Stimulated activated CD8-positive, alpha-beta memory T cell treated with anti-CD3 and anti-CD28 coated beads, Interleukin-15, amount 100 ng/mL, for 1 hour (primary cell): ENCODE measurements around the gene TDP1.

Experiments used
- DNase-seq: peaks from one replicate; pipeline ENCODE4 v3.0.0-alpha.2; 2020; ENCODE audit warnings: low read depth

The TDP1 gene

GRCh38 chr14:89955745-89956660 is at the start of gene TDP1:
Gene TDP1 (plus strand): TSS chr14:89955927. CDS start chr14:89963115, 7,188 bp downstream.
- peak; percentile 94 for DNase-seq

- DNase-seq: no peak
These were observed 49.7 kb upstream of the TDP1 start for GRCh38 chr14:89906000-89906399.

GRCh38 chr14:89907655-89908054 is 48.1 kb upstream of the TDP1 start:
- no peak for DNase-seq

- DNase-seq: no peak
These were observed 46.8 kb upstream of the TDP1 start for GRCh38 chr14:89908712-89909450.

GRCh38 chr14:89909586-89909985 is 46.1 kb upstream of the TDP1 start:
- no peak for DNase-seq

- no peak for DNase-seq
These were observed 45.1 kb upstream of the TDP1 start for GRCh38 chr14:89910691-89911009.

GRCh38 chr14:89911010-89911919 is 44.5 kb upstream of the TDP1 start:
- DNase-seq: no peak

- DNase-seq: no peak
These were observed 43.5 kb upstream of the TDP1 start for GRCh38 chr14:89912221-89912620.

GRCh38 chr14:89912667-89913211 is 43.0 kb upstream of the TDP1 start:
- no peak for DNase-seq

- peak; percentile 23 for DNase-seq
These were observed 40.4 kb upstream of the TDP1 start for GRCh38 chr14:89915114-89915878.

GRCh38 chr14:89918721-89919120 is 37.0 kb upstream of the TDP1 start:
- no peak for DNase-seq

- no peak for DNase-seq
These were observed 35.7 kb upstream of the TDP1 start for GRCh38 chr14:89920056-89920455.

- no peak for DNase-seq
These were observed 34.4 kb upstream of the TDP1 start for GRCh38 chr14:89921346-89921745.

GRCh38 chr14:89922031-89922907 is 33.5 kb upstream of the TDP1 start:
- DNase-seq: no peak

- no peak for DNase-seq
These were observed 31.5 kb upstream of the TDP1 start for GRCh38 chr14:89924268-89924667.

- DNase-seq: no peak
These were observed 29.0 kb upstream of the TDP1 start for GRCh38 chr14:89926694-89927093.

GRCh38 chr14:89927186-89927865 is 28.4 kb upstream of the TDP1 start:
- no peak for DNase-seq

- DNase-seq: no peak
These were observed 22.7 kb upstream of the TDP1 start for GRCh38 chr14:89933002-89933401.

GRCh38 chr14:89936654-89937185 is 19.0 kb upstream of the TDP1 start:
- no peak for DNase-seq
